ENCODE results near the gene PSMD14. TPM values are rescaled to one million over a fixed set of nuclear protein-coding genes. Genes with fewer than 3 reads are reported as not detected.

The PSMD14 gene
- total and polyA plus RNA-seq, 2 of the 13 experiments (the other 11 are each of a cell fraction or from before 2014, with no cell fraction given), result 60.6 to 149 TPM

GRCh38 chr2:161386228-161386824, 78.1 kb downstream of the PSMD14 start (continued):
- TF ChIP-seq ATF4 (CRISPR knock-in tag; IDR thresholded peaks at IDR 0.05) (no peak), ZNF615 (CRISPR knock-in tag; IDR thresholded peaks at IDR 0.05; ENCODE audit: borderline replicate concordance) (no peak), PHF21A (CRISPR knock-in tag; IDR thresholded peaks at IDR 0.05) (no peak)

DNA sequence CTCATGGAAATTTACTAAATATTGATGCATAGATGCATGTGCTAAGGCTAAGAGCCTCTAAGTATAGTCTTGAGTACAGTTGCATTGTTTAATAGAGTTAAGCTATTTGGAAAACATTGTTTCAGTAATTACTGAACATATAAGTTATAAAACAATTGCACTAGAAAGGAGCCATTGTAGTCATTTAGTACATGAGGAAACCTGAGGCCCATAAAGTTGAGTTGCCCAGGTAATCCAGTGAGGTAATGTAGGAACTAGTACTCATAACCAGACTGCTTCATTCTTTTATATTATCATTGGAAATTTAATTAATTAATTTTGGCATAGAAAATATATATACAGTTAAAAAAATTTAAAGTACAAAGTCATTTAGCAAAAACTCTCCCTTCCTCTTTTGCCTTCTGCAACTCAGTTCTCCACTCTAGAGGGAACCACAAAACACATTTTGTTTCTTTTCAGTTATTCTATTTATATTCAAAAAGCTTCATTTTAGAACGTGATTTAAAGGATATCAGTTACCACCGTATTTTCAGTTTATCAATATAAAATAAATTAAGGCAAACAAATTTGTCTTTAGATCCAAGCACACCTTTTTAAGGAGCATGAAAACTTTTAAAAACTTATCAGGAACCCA, 80.0 kb downstream of the PSMD14 start:
- no peak overlapping the region for H3K9ac ChIP-seq (ENCODE audit: insufficient read depth, low read depth, low read length)
- no TSS peak for BruUV-seq (replicated peaks)
- H3K9me3 ChIP-seq (ENCODE audit: low read length), result no peaks in the 10 kb centered on the region
- no peak overlapping the region for H3K4me2 ChIP-seq (ENCODE audit: low read depth, low read length)
- WGBS (ENCODE audit: low lambda C conversion rate), result 94% methylated on average over 2 of the region's 2 CpGs
- in situ Hi-C loops (cut with HindIII; ENCODE audit: extremely low pct_ligation_motif_present, low pct_unique_long_range_greater_than_20kb), result no loop called here
- no peaks in the 10 kb centered on the region for H4K20me1 ChIP-seq (ENCODE audit: insufficient read depth, low read length)
- DNase-seq (ENCODE audit: low spot score) (no peak), FAIRE-seq (no peak), ATAC-seq (no peak)
- POLR2A ChIA-PET, result no interaction called here
- no peaks in the 10 kb centered on the region for H3K79me2 ChIP-seq (ENCODE audit: insufficient read depth, low read length)
- TF ChIP-seq ZMYM2 (CRISPR knock-in tag; IDR thresholded peaks at IDR 0.05) (no peak), PHF21A (CRISPR knock-in tag; IDR thresholded peaks at IDR 0.05) (no peak), MTA1 (CRISPR knock-in tag; IDR thresholded peaks at IDR 0.05; ENCODE audit: borderline replicate concordance) (no peak), SOX5 (CRISPR knock-in tag; IDR thresholded peaks at IDR 0.05; ENCODE audit: borderline replicate concordance) (no peak)
- H2AFZ ChIP-seq (ENCODE audit: low read length), result no peak overlapping the region
- peaks cover 4 to 41% of the 10 kb centered on the region in 2 experiments; a peak in 4 of 5 replicates for H3K36me3 ChIP-seq (replicated peaks in 1 of 2; ENCODE audit: control insufficient read depth in 1 of 2, insufficient read depth in 2 of 2, low read length in 2 of 2)
- CTCF ChIA-PET (ENCODE audit: low intra/inter-chr PET ratio, low total read pairs), result no interaction called here
- no peak overlapping the region for H3K27ac ChIP-seq (ENCODE audit: extremely low read length, insufficient read depth, low read length)
- no peaks in the 10 kb centered on the region for H3K27me3 ChIP-seq (ENCODE audit: control insufficient read depth in 1 of 2, insufficient read depth in 2 of 2, low read length in 2 of 2)
- H3K4me1 ChIP-seq (ENCODE audit: insufficient read depth, low read length), result no peaks in the 10 kb centered on the region
- intact Hi-C loops (cut with micrococcal nuclease; ENCODE audit: unreplicated experiment), result no loop called here
- H3K4me3 ChIP-seq (replicated peaks in 1 of 3; ENCODE audit: insufficient read depth in 1 of 3, low read depth in 2 of 3, low read length in 3 of 3), result no peak overlapping the region

All from HepG2 (cell line).